MM.1S (cell line): ENCODE results near the gene MAP3K2.

Experiments
- DNase-seq: peaks from one replicate; pipeline ENCODE4 v3.0.0-alpha.2; 2015
- H2AFZ ChIP-seq: fragments of 300-600 bp; sonication (generic); 2 replicates; pipeline ENCODE4 v1.6.0; 2016; ENCODE audit warnings: antibody characterized with exemption, low read length
- H3F3A ChIP-seq: fragments of 300-600 bp; sonication (generic); 2 replicates; pipeline ENCODE4 v1.6.1; 2016; ENCODE audit warnings: mild to moderate bottlenecking, antibody characterized with exemption, low read length, moderate library complexity, mixed read lengths; ENCODE audit not compliant: insufficient read depth
- H3K27ac ChIP-seq: fragments of 300-600 bp; sonication (generic); 2 replicates; pipeline ENCODE4 v1.5.1; 2016; ENCODE audit warnings: mild to moderate bottlenecking, low read length
- H3K27me3 ChIP-seq: fragments of 300-600 bp; sonication (generic); replicated peaks from 2 replicates; pipeline ENCODE4 v1.6.0; 2016; ENCODE audit warnings: low read length; ENCODE audit not compliant: insufficient read depth
- H3K36me3 ChIP-seq: fragments of 300-600 bp; sonication (generic); replicated peaks from 2 replicates; pipeline ENCODE4 v1.6.1; 2016; ENCODE audit warnings: mild to moderate bottlenecking, low read length, mixed read lengths; ENCODE audit not compliant: insufficient read depth
- H3K4me1 ChIP-seq: fragments of 300-600 bp; sonication (generic); 2 replicates; pipeline ENCODE4 v1.6.1; 2016; ENCODE audit warnings: low read length, mixed read lengths
- H3K4me2 ChIP-seq: fragments of 300-600 bp; sonication (generic); 2 replicates; pipeline ENCODE4 v1.6.0; 2016; ENCODE audit warnings: low read depth, low read length
- H3K4me3 ChIP-seq: fragments of 300-600 bp; sonication (generic); 2 replicates; pipeline ENCODE4 v1.5.1; 2016; ENCODE audit warnings: low read length, mixed read lengths
- H3K79me2 ChIP-seq: fragments of 300-600 bp; sonication (generic); 2 replicates; pipeline ENCODE4 v1.6.1; 2016; ENCODE audit warnings: mixed run types, low read length, mixed read lengths
- H3K9ac ChIP-seq: fragments of 300-600 bp; sonication (generic); 2 replicates; pipeline ENCODE4 v1.6.1; 2016; ENCODE audit warnings: low read length, mixed read lengths
- H3K9me2 ChIP-seq: fragments of 300-600 bp; sonication (generic); replicated peaks from 2 replicates; pipeline ENCODE4 v1.6.1; 2016; ENCODE audit warnings: mild to moderate bottlenecking, low read length, mixed read lengths; ENCODE audit not compliant: insufficient read depth
- H3K9me3 ChIP-seq: fragments of 300-600 bp; sonication (generic); replicated peaks from 2 replicates; pipeline ENCODE4 v1.6.1; 2016; ENCODE audit warnings: mild to moderate bottlenecking, low read length, mixed read lengths; ENCODE audit not compliant: insufficient read depth
- H4K20me1 ChIP-seq: fragments of 300-600 bp; sonication (generic); 2 replicates; pipeline ENCODE4 v1.6.1; 2016; ENCODE audit warnings: mild to moderate bottlenecking, low read length, moderate library complexity, mixed read lengths; ENCODE audit not compliant: insufficient read depth
- CTCF ChIP-seq: fragments of 300-600 bp; sonication (generic); IDR thresholded peaks from 2 replicates; pipeline ENCODE4 v1.5.1; 2016; ENCODE audit warnings: antibody characterized with exemption, low read length, mixed read lengths
- EZH2 ChIP-seq: fragments of 300-600 bp; sonication (generic); optimal IDR thresholded peaks from 2 replicates; pipeline ENCODE3; 2017; ENCODE audit warnings: low read depth, mild to moderate bottlenecking, antibody characterized with exemption, low read length, mixed read lengths
- EZH2phosphoT487 ChIP-seq: fragments of 300-600 bp; sonication (generic); IDR thresholded peaks from 2 replicates; pipeline ENCODE4 v1.6.1; 2018; ENCODE audit warnings: antibody characterized with exemption, low read length

MAP3K2 gene

GRCh38 chr2:127321303-127321702 is 66.5 kb downstream of the MAP3K2 start:
- H3K79me2 ChIP-seq, result no peaks in the 10 kb centered on the region
- H4K20me1 ChIP-seq, result no peaks in the 10 kb centered on the region
- no peak for TF ChIP-seq EZH2
- TF ChIP-seq CTCF, result no peak
- TF ChIP-seq EZH2phosphoT487, result no peak
- H3K36me3 ChIP-seq, result peaks cover under 1% of the 10 kb centered on the region; the same call in 1 of the 2 replicates
- no peaks in the 10 kb centered on the region for H3K9me3 ChIP-seq
- H3F3A ChIP-seq, result no peaks in the 10 kb centered on the region
- H3K27ac ChIP-seq, result no peak overlapping the region
- no peaks in the 10 kb centered on the region for H3K9me2 ChIP-seq
- H3K4me2 ChIP-seq, result no peak overlapping the region
- no peaks in the 10 kb centered on the region for H3K4me1 ChIP-seq
- DNase-seq, result no peak
- no peaks in the 10 kb centered on the region for H3K27me3 ChIP-seq
- no peak overlapping the region for H2AFZ ChIP-seq
- no peak overlapping the region for H3K4me3 ChIP-seq
- H3K9ac ChIP-seq, result no peak overlapping the region

- Histone ChIP-seq H4K20me1 (no peaks in the 10 kb centered on the region), H3K27me3 (no peaks in the 10 kb centered on the region), H3K4me1 (no peaks in the 10 kb centered on the region), H3K9me2 (no peaks in the 10 kb centered on the region), H3K9me3 (no peaks in the 10 kb centered on the region), H3K79me2 (no peaks in the 10 kb centered on the region), H3K36me3 (no peaks in the 10 kb centered on the region; the same call in 1 of the 2 replicates), H3F3A (no peaks in the 10 kb centered on the region), H3K4me2 (no peak overlapping the region), H2AFZ (no peak overlapping the region), H3K9ac (no peak overlapping the region), H3K4me3 (no peak overlapping the region), H3K27ac (no peak overlapping the region)
- TF ChIP-seq EZH2phosphoT487, result no peak
- TF ChIP-seq EZH2, result no peak
- TF ChIP-seq CTCF, result no peak
- DNase-seq, result no peak
Measured at GRCh38 chr2:127320586-127321275, 67.0 kb downstream of the MAP3K2 start.

GRCh38 chr2:127320067-127320466 is 67.7 kb downstream of the MAP3K2 start:
- no peak overlapping the region for H3K4me2 ChIP-seq
- H3K9ac ChIP-seq, result no peak overlapping the region
- no peak overlapping the region for H3K4me3 ChIP-seq
- H3K79me2 ChIP-seq, result no peaks in the 10 kb centered on the region
- no peak for TF ChIP-seq EZH2phosphoT487
- no peak for TF ChIP-seq EZH2
- TF ChIP-seq CTCF, result no peak
- no peaks in the 10 kb centered on the region for H3F3A ChIP-seq
- H3K9me2 ChIP-seq, result no peaks in the 10 kb centered on the region
- H2AFZ ChIP-seq, result no peak overlapping the region
- no peak overlapping the region for H3K27ac ChIP-seq
- H4K20me1 ChIP-seq, result no peaks in the 10 kb centered on the region
- H3K4me1 ChIP-seq, result no peaks in the 10 kb centered on the region
- H3K36me3 ChIP-seq, result no peaks in the 10 kb centered on the region; the same call in 1 of the 2 replicates
- no peak for DNase-seq
- H3K9me3 ChIP-seq, result no peaks in the 10 kb centered on the region
- no peaks in the 10 kb centered on the region for H3K27me3 ChIP-seq
